Osteoblast (primary cell): ENCODE data around the gene ZNF84. TPM values are rescaled to one million over a fixed set of nuclear protein-coding genes. Genes with fewer than 3 reads are reported as not detected.

ENCODE experiments used
- DNase-seq: peaks from one replicate; pipeline ENCODE4 v3.0.0; 2011; ENCODE audit warnings: low spot score, mixed read lengths; ENCODE audit not compliant: insufficient read length; ENCODE audit errors: missing footprints
- H2AFZ ChIP-seq: 2 replicates; pipeline ENCODE4 v1.6.0; 2011; ENCODE audit warnings: mild to moderate bottlenecking, low read length
- H3K27ac ChIP-seq: 2 replicates; pipeline ENCODE4 v1.5.1; 2011; ENCODE audit warnings: mild to moderate bottlenecking, low read depth, low read length, moderate library complexity
- H3K27me3 ChIP-seq: 2 replicates; pipeline ENCODE4 v1.6.0; 2012; ENCODE audit warnings: mild to moderate bottlenecking, control low read depth, inconsistent platforms, low read length, moderate library complexity; ENCODE audit not compliant: insufficient read depth
- H3K36me3 ChIP-seq: 2 replicates; pipeline ENCODE4 v1.5.1; 2011; ENCODE audit warnings: mild to moderate bottlenecking, low read length, control low read depth, moderate library complexity; ENCODE audit not compliant: insufficient read depth
- H3K4me1 ChIP-seq: 2 replicates; pipeline ENCODE4 v1.5.1; 2011; ENCODE audit warnings: mild to moderate bottlenecking, low read length, control low read depth, moderate library complexity; ENCODE audit not compliant: insufficient read depth
- H3K4me2 ChIP-seq: 2 replicates; pipeline ENCODE4 v1.6.0; 2011; ENCODE audit warnings: mild to moderate bottlenecking, low read length; ENCODE audit not compliant: insufficient read depth
- H3K4me3 ChIP-seq: fragments of 200-600 bp; sonication (generic); 3 replicates; pipeline ENCODE4 v1.5.1; 2012; ENCODE audit warnings: mild to moderate bottlenecking, low read length, inconsistent platforms; ENCODE audit not compliant: insufficient read depth
- H3K79me2 ChIP-seq: 2 replicates; pipeline ENCODE4 v1.6.0; 2012; ENCODE audit warnings: mild to moderate bottlenecking, low read length, control low read depth, inconsistent platforms; ENCODE audit not compliant: insufficient read depth
- H3K9me3 ChIP-seq: 2 replicates; pipeline ENCODE4 v1.5.1; 2011; ENCODE audit warnings: low read depth, low read length, control low read depth
- H4K20me1 ChIP-seq: 2 replicates; pipeline ENCODE4 v1.6.0; 2012; ENCODE audit warnings: mild to moderate bottlenecking, low read length, control low read depth; ENCODE audit not compliant: insufficient read depth
- CTCF ChIP-seq: IDR thresholded peaks from 2 replicates; pipeline ENCODE4 v1.5.1; 2011; ENCODE audit warnings: mild to moderate bottlenecking, low read depth, low read length, moderate library complexity; ENCODE audit errors: extremely low read depth
- total RNA-seq: library from RNA; depleted of rRNA; stranded (reverse); fragments of >200 nt; gene quantifications from 2 replicates; pipeline ENCODE4 v1.2.3, GENCODE V29; 2012

The ZNF84 gene
- total RNA-seq, 1 donor: 30.0 TPM

GRCh38 chr12:133080026-133080367 is 42.7 kb downstream of the ZNF84 start:
- no peak for TF ChIP-seq CTCF
- Histone ChIP-seq H2AFZ (peak overlapping the region; percentile 91), H4K20me1 (no peaks in the 10 kb centered on the region), H3K79me2 (peaks cover 19% of the 10 kb centered on the region), H3K4me2 (peak overlapping the region; percentile 93), H3K4me1 (peaks cover 3% of the 10 kb centered on the region), H3K9me3 (peaks cover 12% of the 10 kb centered on the region), H3K36me3 (peaks cover 31% of the 10 kb centered on the region), H3K4me3 (peak overlapping the region; percentile 93), H3K27me3 (no peaks in the 10 kb centered on the region), H3K27ac (peak overlapping the region; percentile 99)
- peak; percentile 91 for DNase-seq

- Histone ChIP-seq H4K20me1 (no peaks in the 10 kb centered on the region), H3K36me3 (peaks cover 36% of the 10 kb centered on the region), H3K27ac (peak within 1 kb of the TSS; percentile 99), H2AFZ (peak within 1 kb of the TSS; percentile 94), H3K79me2 (peaks cover 19% of the 10 kb centered on the region), H3K4me3 (peak within 1 kb of the TSS; percentile 93), H3K4me1 (peaks cover 3% of the 10 kb centered on the region), H3K27me3 (no peaks in the 10 kb centered on the region), H3K9me3 (peaks cover 12% of the 10 kb centered on the region), H3K4me2 (peak within 1 kb of the TSS; percentile 93)
- no peak for TF ChIP-seq CTCF
- DNase-seq: peak; percentile 95
These were observed 43.3 kb downstream of the ZNF84 start, which contains the start of gene ZNF140 for GRCh38 chr12:133080368-133081158. ZNF140 (plus strand) TSS chr12:133080923; CDS start chr12:133081321, 398 bp downstream.

GRCh38 chr12:133081159-133081780 is 44.0 kb downstream of the ZNF84 start:
- Histone ChIP-seq H3K4me3 (peak overlapping the region; percentile 93), H3K36me3 (peaks cover 43% of the 10 kb centered on the region), H3K9me3 (peaks cover 19% of the 10 kb centered on the region), H2AFZ (peak overlapping the region; percentile 94), H4K20me1 (no peaks in the 10 kb centered on the region), H3K27me3 (no peaks in the 10 kb centered on the region), H3K4me1 (peaks cover 3% of the 10 kb centered on the region), H3K79me2 (peaks cover 19% of the 10 kb centered on the region), H3K27ac (peak overlapping the region; percentile 99), H3K4me2 (peak overlapping the region; percentile 93)
- TF ChIP-seq CTCF: no peak
- DNase-seq: no peak

GRCh38 chr12:133083345-133083744 is 46.0 kb downstream of the ZNF84 start:
- no peak for DNase-seq
- H3K9me3 ChIP-seq: peaks cover 27% of the 10 kb centered on the region
- peaks cover 3% of the 10 kb centered on the region for H3K4me1 ChIP-seq
- H3K4me2 ChIP-seq: no peak overlapping the region
- no peak overlapping the region for H3K27ac ChIP-seq
- no peak for TF ChIP-seq CTCF
- peaks cover 22% of the 10 kb centered on the region for H3K79me2 ChIP-seq
- no peak overlapping the region for H2AFZ ChIP-seq
- H3K4me3 ChIP-seq: no peak overlapping the region
- H3K27me3 ChIP-seq: no peaks in the 10 kb centered on the region
- H4K20me1 ChIP-seq: no peaks in the 10 kb centered on the region
- H3K36me3 ChIP-seq: peaks cover 62% of the 10 kb centered on the region
